GM19193 (cell line): ENCODE results near the gene TPO.

Experiments used
- POLR2A ChIP-seq: IDR thresholded peaks from 4 replicates; pipeline ENCODE4 v1.6.1; 2011; ENCODE audit not compliant: insufficient read depth, insufficient read length; ENCODE audit errors: extremely low read depth

The TPO gene

DNA sequence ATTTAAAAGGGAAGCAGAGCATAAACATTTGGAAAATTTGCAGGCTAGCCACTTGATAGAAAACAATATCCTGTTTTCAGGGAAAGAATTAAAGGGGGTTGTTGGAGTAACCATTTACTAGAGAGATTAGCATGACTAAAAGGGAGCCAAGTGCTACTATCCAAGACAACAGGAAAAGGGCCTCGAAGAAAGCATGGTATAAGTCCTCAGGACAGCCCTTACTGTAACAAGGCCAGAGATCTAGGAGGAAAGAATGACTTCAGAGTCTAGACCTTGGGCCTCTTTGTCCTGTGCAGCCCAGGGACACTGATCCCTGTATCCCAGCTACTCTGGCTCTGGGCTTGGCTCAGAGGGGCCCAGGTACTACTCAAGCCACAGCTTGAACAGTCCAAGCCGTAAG lies 16.6 kb downstream of the TPO start:
- no peak for TF ChIP-seq POLR2A

DNA sequence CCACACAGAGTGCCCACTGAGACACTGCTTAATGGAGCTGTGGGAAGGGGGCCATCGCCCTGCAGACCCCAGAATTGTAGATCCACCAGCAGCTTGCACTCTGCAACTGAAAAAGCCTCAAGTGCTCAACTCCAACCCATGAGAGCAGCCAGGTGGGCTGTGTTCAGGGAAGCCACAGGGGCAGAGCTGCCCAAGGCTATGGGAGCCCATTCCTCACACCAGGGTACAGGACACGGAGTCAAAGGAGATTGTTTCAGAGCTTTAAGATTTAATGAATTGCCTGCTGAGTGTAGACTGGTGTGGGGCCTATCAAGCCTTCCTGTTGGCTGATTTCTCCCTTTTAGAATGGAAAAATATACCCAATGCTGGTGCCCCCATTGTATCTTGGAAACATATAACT lies 17.2 kb downstream of the TPO start:
- TF ChIP-seq POLR2A: no peak

DNA sequence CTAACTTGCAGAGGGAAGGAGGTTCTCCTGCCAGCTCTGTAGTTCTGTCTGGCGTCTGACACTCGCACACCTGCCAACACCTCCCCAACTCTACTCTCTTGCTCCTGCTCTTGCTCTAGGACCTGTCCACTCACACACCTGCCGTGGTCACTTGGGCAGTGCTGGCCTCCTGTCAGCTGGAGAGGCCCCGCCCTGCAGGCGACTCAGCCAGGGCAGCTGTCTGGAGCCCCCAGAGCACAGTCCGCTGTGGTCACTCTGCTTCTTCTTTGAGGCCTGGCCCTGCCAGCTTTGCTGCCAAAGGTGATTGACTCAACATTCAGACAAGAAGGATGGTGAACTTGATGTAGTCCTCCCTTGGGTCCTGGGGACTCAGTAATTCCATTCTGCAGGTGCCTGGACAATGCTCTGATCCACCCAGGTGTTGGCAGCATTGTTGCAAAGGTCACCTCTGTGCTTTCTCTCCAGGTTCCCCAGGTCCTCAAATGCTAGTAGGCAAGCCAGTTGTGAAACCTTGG lies 18.7 kb downstream of the TPO start:
- TF ChIP-seq POLR2A: no peak

DNA sequence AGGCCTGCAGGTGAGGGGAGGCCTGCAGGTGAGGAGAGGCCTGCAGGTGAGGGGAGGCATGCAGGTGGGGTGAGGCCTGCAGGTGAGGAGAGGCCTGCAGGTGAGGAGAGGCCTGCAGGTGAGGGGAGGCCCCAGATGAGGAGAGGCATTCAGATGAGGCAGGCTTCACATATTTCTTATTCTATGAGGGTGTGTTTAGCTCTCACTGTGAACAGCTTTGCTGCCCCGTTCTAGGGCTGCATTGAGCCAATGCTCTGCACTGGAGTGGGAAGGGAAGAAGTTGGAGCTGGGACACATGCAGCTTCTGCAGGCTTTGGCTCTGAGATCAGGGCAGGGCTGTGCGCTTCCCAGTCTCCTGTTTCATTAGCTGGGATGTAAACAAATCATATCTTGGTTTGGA lies 19.5 kb downstream of the TPO start:
- no peak for TF ChIP-seq POLR2A

DNA sequence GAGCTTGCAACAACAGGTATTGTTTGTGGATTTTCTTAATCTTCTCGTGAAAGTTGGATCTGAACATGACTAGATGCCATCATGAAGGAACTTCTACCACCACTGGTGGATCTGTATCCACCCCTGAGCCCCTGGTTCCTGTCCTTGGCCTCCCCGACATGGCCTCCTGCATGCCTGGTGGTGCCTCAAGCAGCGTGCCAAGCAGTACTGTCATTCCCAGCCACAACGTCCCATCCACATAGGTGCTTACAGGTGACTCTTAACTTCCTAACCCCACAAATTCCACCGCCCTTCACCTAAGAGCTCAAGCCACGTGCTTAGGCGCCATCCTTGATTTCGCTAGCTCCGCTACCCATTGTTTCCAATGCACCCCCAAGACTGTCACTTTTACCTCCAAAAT lies 23.1 kb downstream of the TPO start:
- no peak for TF ChIP-seq POLR2A

DNA sequence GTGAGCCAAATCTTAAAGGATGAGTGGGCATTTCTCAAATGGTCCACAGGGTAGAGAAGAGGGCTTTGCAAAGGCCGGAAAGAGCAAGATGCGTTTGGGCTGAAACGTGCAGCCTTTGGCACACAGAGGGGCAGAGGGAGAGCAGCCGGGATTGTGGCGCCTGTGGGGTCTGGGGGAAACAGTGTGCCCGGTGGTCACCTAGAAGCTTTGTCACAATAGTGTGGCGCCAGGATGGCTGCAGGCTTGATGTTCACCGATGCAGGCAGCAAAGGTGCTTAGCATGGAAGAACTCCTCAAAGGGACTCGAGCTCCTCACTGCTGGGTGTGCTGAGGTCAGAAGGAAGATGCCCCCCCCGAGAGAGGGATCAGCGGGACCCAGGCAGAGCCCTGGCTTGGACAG lies 23.8 kb downstream of the TPO start:
- no peak for TF ChIP-seq POLR2A

DNA sequence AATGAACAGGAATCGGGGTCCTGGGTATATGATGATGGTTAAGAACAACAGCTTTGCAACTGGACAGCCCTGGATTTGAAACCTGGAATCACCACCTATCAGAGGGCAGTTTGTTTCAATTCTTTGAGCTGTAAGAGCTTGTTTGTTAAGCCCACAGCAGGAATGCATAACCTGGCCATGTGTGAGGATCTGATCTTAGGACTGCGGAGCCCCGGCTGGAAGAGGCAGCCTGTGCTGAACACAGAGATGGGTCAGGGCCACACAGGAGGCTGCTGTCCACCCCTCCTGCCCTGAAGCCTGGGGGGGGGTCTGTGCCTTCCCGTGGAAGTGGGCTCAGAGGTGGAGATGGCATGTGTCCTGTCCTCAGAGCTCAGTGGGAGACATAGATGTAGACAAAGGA lies 24.3 kb downstream of the TPO start:
- no peak for TF ChIP-seq POLR2A

DNA sequence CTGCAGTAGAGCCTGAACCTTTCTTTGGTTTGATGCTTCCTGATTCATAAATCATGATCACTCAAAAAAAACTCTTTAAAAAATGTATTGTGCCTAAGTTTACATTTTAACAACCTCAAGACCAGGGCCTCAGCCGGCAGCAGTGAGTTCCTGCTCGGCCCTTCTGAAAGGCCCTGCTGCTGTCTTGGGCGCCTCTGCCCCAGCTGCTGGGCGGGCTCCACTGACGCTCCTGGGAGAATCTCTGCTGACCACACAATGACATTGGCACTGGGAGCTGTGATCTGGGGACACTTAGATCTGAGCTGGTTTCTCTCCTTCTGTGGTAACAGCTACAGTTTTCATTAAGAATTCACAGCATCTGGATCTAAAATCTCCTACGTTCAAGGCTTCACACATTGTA lies 25.7 kb downstream of the TPO start:
- TF ChIP-seq POLR2A: no peak

DNA sequence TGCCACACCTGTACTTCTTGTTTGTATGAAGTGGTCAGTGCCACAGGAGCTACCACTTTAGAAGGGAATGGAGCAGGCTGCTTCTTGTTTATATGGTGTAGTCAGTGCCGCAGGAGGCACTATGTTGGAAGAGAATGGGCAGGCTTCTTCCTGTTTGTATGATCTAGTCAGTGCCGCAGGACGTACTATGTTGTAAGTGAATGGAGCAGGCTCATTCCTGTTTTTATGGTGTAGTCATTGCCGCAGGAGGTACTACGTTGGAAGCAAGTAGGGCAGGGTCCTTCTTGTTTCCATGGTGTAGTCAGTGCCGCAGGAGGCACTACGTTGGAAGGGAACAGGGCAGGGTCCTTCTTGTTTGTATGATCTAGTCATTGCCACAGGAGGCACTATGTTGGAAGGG lies 27.3 kb downstream of the TPO start:
- TF ChIP-seq POLR2A: no peak

DNA sequence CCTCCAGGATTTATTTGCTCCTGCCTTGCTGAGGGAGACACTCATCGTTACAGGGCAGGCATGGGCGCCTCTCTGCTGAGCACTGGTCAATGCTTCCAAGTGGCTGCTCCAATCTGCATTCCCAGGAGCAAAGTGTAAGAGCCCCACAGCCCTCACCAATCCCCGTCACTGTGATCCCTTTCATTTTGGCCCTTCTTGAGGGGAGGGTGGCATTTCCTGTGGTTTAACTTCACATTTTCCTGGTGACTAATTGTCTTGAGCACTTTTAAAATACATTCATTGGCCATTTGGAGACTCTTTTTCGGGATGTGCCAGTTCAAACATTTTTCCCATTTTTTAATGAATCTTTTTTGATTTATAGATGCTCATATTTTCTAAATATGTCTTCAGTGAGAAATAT lies 33.0 kb downstream of the TPO start:
- TF ChIP-seq POLR2A: no peak

DNA sequence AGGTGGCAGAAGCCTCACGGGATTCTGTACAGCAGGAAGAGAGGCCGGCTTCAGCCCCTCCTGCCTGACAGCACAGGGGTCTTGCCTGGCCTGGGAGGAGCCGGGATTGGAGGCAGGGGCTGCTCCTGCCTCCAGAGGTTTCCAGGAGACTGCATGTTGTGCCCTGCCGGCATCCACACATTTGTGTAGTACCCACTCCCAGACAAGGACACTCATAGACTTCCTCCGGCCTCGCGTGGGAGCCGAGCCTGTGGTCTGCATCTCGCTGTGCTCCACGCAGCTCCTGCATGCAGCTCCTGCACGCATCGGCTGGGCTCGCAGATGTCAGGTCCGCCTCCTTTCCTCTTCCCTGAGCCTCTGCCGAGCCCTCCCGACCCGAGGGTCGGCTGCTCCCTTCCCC lies 34.7 kb downstream of the TPO start:
- no peak for TF ChIP-seq POLR2A

DNA sequence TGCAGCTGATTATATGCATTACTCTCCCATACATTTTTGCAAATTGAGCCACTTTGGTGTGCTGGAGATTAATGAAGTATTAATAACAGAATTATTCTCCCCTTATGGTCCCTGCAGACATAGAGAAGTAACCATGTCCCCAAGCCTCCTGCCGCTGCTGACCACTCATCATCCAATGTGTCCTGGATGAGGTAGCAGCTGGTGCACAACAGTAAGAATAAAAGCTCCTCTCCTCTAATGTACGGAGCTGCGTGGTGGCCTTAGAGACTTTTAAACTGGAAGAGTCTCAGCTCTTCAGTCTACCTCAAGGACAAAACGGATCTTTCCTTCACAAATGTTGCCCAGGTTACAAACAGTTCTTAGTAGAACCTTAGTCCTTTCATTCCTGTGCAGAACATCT lies 37.7 kb downstream of the TPO start:
- TF ChIP-seq POLR2A: no peak

DNA sequence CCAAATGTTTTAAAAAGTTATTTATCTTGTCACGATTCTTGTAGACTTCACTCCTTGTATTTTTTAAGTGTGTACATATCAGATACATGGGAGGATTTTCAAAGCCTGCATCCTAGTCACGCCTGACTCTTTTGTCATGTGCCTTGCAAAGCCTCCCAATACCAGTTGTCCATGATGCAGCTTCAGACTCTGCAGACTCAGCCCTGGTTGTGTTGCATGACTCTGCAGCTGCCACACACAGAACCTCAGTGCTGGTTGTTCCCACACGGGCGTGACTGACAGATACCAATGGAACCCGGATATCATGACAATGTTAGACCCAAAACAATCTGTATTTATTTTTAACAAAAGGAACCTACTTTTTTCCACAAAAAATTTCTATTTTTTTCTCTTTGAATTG lies 38.2 kb downstream of the TPO start:
- no peak for TF ChIP-seq POLR2A

DNA sequence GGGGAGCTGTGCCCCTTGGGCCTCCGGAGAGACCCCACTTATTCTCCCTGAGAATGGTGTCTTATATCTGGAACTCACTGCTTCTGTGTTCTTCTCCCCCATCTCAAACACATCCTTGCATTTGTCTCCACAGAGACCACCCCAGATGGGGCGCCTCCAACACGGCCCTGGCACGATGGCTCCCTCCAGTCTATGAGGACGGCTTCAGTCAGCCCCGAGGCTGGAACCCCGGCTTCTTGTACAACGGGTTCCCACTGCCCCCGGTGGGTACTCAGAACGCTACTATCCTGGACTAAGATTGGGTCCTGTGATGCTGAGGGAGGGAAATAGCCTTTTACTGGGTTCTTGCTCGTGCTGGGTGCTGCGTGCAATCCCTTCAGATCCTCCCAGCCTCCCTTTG lies 40.3 kb downstream of the TPO start:
- TF ChIP-seq POLR2A: no peak

DNA sequence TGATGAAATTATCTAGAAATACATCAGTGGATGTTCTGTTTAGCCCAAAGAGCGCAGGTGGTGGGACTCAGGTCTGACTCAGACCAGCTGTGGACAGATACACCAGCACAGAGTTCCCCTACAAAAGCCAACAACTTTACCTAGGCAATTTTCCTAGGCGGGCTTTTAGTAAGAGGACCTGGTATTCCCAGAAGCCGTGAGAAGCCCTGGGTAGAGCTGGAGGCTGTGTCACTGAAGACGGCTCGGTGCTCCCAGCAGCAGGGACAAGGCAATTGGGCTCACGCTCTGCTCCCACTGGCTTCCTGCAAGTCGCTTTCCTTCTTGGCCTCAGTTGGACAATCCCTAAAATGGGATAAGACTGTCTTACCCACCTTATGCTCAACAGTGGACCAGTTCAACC lies 41.1 kb downstream of the TPO start:
- no peak for TF ChIP-seq POLR2A

DNA sequence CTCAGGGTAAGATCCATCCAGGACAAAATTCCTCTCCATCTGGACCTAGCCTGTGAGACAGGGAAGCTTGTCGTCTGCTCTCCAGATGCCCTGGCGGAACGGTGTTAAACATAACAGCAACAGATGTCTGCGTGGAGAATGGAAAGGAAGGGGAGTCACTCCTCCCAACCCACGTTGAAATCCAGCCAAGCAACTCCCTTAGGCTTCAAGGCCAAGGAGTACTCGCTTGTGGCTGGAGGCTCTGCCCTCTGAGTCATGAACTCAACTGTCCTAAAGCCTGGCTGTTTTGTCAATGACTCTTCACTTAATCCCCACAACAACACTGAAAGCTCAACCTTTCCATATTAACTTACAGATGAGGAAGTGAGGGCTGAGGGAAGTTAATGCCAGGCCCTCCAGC lies 42.2 kb downstream of the TPO start:
- no peak for TF ChIP-seq POLR2A

DNA sequence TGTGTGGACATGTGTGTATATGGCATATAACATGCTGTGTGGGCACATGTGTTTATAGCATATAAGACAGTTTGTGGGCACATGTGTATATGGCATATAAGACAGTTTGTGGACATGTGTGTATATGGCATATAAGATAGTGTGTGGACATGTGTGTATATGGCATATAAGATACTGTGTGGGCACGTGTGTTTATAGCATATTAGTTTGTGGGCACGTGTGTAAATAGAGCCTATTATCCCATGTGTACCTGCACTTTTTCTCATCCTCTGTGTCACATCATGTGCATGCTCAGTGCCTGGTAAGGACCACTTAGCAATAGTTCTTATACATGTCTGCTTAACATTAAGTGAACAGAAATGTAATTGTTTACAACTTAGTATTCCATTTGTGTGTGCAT lies 45.2 kb downstream of the TPO start:
- no peak for TF ChIP-seq POLR2A

DNA sequence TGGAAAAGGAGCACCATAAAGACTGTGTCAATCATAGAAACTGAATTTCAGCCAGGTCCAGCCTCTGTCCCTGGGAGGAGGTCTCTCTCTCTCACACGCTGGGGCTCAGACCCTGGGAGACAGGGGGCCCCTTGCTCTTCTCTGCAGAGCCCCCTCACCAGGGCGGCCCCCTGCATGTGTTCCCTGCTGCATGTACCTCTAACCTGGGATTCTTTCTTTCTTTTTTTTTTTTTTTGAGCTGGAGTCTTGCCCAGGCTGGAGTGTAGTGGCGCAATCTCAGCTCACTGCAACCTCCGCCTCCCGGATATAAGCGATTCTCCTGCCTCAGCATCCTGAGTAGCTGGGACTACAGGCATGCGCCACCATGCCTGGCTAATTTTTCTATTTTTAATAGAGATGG lies 46.5 kb downstream of the TPO start:
- TF ChIP-seq POLR2A: no peak

DNA sequence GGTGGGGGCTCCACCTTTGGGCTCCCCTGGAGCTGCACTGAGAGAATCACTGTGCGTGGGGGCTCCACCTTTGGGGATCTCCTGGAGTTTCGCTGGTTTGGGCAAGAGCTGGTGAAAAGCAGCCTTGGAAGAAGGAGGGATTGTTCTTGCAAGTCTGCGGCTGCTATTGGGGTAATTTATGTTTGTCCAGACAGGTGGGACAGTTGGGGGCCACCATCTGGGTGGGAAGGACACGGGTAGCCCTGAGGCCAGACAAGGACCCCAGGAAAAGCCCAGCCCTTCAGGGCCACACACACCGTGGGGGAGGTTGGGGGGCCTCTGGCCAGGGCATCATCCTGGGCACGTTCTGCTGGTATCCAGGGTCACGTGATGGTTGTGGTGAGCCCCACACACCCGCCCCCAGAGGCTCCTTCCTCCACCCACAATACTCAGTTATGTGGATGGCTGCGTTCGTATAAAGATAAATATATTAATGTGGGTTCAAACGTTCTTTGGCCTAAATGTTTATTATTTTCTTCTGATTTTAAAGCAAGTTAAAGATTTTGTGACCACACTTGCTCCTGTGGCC lies 47.7 kb downstream of the TPO start:
- no peak for TF ChIP-seq POLR2A
